PC-9 (cell line): ENCODE results near the gene SEMA3C. TPM values are rescaled to one million over a fixed set of nuclear protein-coding genes. Genes with fewer than 3 reads are reported as not detected.

Experiments
- BruUV-seq: library from RNA; stranded (reverse); fragments of 400-500 nt; replicated peaks from 2 replicates; lab custom pipeline; 2021; lab: Mats Ljungman, UMichigan
- CTCF ChIA-PET: fragments of 300-600 bp; sonication (Branson Sonifier 250); formaldehyde crosslinking; loops from one replicate; lab custom pipeline; 2022; ENCODE audit warnings: antibody characterized with exemption; lab: Charles Lee
- POLR2A ChIA-PET: fragments of 300-600 bp; sonication (Branson Sonifier 250); formaldehyde crosslinking; loops from one replicate; lab custom pipeline; 2022; ENCODE audit warnings: antibody characterized with exemption; ENCODE audit not compliant: unreplicated experiment; lab: Charles Lee
- DNase-seq, 2 experiments: peaks; one replicate each; pipeline versions ENCODE4 v3.0.0 to v3.0.0-alpha.2; 2015 to 2022; ENCODE audit warnings: mixed read lengths in 1 of 2
- H2AFZ ChIP-seq: fragments of 200-600 bp; sonication (generic); 2 replicates; pipeline ENCODE4 v1.8.1; 2017; ENCODE audit warnings: antibody characterized with exemption
- H3F3A ChIP-seq: fragments of 200-600 bp; sonication (generic); 2 replicates; pipeline ENCODE4 v1.8.1; 2017; ENCODE audit warnings: antibody characterized with exemption, mild to moderate bottlenecking, low read depth; ENCODE audit not compliant: insufficient read depth
- H3K27ac ChIP-seq: fragments of 200-600 bp; sonication (generic); 2 replicates; pipeline ENCODE4 v1.6.1; 2016; ENCODE audit warnings: mixed run types
- H3K27me3 ChIP-seq: fragments of 200-600 bp; sonication (generic); 2 replicates; pipeline ENCODE4 v1.6.1; 2016; ENCODE audit warnings: low read depth, mixed run types; ENCODE audit not compliant: insufficient read depth
- H3K36me3 ChIP-seq: fragments of 200-600 bp; sonication (generic); 2 replicates; pipeline ENCODE4 v1.6.1; 2016; ENCODE audit warnings: low read depth, mixed run types
- H3K4me1 ChIP-seq: fragments of 200-600 bp; sonication (generic); replicated peaks from 2 replicates; pipeline ENCODE4 v1.6.1; 2016; ENCODE audit warnings: mixed run types; ENCODE audit not compliant: insufficient read depth
- H3K4me2 ChIP-seq: fragments of 200-600 bp; sonication (generic); 2 replicates; pipeline ENCODE4 v1.6.1; 2017; ENCODE audit warnings: mixed run types
- H3K4me3 ChIP-seq: fragments of 200-600 bp; sonication (generic); 2 replicates; pipeline ENCODE4 v1.6.1; 2016; ENCODE audit warnings: mixed run types
- H3K79me2 ChIP-seq: fragments of 200-600 bp; sonication (generic); 2 replicates; pipeline ENCODE4 v1.6.1; 2017; ENCODE audit warnings: low read depth, mixed run types
- H3K9me2 ChIP-seq: fragments of 200-600 bp; sonication (generic); 2 replicates; pipeline ENCODE4 v1.8.1; 2017; ENCODE audit warnings: mild to moderate bottlenecking; ENCODE audit not compliant: insufficient read depth
- H3K9me3 ChIP-seq: fragments of 200-600 bp; sonication (generic); 2 replicates; pipeline ENCODE4 v1.8.1; 2016; ENCODE audit warnings: low read depth; ENCODE audit not compliant: insufficient read depth
- H4K20me1 ChIP-seq: fragments of 200-600 bp; sonication (generic); 2 replicates; pipeline ENCODE4 v1.8.1; 2017; ENCODE audit not compliant: insufficient read depth
- EZH2 ChIP-seq: fragments of 200-600 bp; sonication (generic); IDR thresholded peaks from 2 replicates; pipeline ENCODE4 v1.8.0; 2017; ENCODE audit warnings: antibody characterized with exemption, low read depth
- intact Hi-C: fragments of 100-400 bp; cut with micrococcal nuclease; formaldehyde crosslinking; loops from one replicate; pipeline ENCODE4 v1.10.0; 2022; ENCODE audit not compliant: unreplicated experiment
- total RNA-seq: library from RNA; stranded (reverse); gene quantifications from 2 replicates; pipeline ENCODE4 v1.2.3, GENCODE V29; 2021
- TF ChIP-seq, protein P1 (sequence below): fragments of 200-600 bp; sonication (generic); conservative IDR thresholded peaks from 2 replicates; pipeline ENCODE4 v1.6.1; 2017; ENCODE audit warnings: mixed run types, antibody characterized with exemption, mild to moderate bottlenecking, moderate library complexity

The SEMA3C gene
- total RNA-seq, 1 experiment from 2014 or later: 19.9 TPM

DNA sequence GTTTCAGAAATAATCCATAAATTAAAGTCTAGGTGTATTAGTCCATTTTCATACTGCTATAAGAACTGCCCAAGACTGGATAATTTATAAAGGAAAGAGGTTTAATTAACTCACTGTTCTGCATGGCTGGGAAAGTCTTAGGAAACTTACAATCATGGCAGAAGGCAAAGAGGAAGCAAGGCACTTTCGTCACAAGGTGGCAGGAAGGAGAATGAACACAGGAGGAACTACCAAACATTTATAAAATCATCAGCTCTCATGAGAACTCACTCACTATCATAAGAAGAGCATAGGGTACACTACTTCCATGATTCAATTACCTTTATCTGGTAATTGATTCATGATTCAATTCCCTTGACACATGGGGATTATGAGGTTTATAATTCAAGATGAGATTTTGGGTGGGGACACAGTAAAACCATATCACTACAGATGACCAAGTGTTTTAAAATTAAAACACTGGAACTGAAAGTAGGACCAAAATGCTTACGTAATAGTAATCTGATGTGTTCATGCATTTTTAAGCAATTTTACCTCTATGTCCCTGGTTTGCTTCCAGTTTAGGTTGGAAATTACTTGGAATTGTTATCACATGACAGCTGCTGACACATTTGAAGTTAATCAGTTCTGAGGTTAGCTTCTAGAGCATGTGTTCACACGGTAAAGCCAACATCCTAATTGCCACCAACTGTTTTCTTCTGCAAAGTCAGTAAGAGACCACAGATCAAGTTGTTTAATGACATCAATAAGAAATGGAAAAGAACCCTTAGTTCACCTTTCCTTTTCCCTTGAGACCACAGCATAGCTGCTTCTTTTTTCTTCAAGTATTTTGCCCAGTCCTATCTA lies 48.4 kb upstream of the SEMA3C start:
- no peaks in the 10 kb centered on the region for H3K9me2 ChIP-seq
- intact Hi-C loops: no loop called here

DNA sequence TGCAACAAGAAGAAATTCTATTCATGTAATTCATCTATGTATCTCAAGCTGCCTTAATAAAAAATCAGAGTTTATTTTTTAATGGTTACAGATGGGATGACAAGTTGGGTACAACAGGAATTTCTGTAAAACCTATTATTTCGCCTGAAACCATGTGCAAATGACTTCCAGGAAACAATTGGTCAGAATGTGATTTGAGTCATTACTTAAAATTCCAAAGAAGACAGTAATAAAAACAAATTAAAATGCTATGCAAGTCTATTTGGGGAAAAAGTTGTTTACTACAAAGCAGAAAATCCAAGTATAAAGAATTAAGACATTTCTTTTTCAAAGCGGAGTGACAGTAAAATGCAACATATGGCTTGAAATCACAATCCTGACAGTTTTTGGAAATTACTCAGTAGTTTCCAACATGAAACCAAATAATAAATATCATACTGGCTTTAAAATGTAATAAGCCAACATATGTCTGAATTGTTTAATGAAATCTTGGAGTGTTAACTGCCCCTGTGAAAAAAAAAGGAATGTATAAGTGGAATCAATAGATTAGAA lies 41.5 kb upstream of the SEMA3C start:
- ChIA-PET POLR2A (no interaction called here), CTCF (no interaction called here)
- Histone ChIP-seq H3K4me3 (no peak overlapping the region), H3K4me1 (no peaks in the 10 kb centered on the region), H3K36me3 (no peaks in the 10 kb centered on the region), H3K79me2 (no peaks in the 10 kb centered on the region), H3K9me2 (no peaks in the 10 kb centered on the region), H3K9me3 (no peaks in the 10 kb centered on the region), H3K4me2 (no peak overlapping the region), H2AFZ (no peak overlapping the region), H3K27ac (no peak overlapping the region), H4K20me1 (no peaks in the 10 kb centered on the region), H3K27me3 (no peaks in the 10 kb centered on the region), H3F3A (no peaks in the 10 kb centered on the region)
- BruUV-seq: no TSS peak
- intact Hi-C loops: no loop called here
- DNase-seq: no peak
- TF ChIP-seq, protein P1, sequence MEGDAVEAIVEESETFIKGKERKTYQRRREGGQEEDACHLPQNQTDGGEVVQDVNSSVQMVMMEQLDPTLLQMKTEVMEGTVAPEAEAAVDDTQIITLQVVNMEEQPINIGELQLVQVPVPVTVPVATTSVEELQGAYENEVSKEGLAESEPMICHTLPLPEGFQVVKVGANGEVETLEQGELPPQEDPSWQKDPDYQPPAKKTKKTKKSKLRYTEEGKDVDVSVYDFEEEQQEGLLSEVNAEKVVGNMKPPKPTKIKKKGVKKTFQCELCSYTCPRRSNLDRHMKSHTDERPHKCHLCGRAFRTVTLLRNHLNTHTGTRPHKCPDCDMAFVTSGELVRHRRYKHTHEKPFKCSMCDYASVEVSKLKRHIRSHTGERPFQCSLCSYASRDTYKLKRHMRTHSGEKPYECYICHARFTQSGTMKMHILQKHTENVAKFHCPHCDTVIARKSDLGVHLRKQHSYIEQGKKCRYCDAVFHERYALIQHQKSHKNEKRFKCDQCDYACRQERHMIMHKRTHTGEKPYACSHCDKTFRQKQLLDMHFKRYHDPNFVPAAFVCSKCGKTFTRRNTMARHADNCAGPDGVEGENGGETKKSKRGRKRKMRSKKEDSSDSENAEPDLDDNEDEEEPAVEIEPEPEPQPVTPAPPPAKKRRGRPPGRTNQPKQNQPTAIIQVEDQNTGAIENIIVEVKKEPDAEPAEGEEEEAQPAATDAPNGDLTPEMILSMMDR: no peak
- TF ChIP-seq EZH2: no peak

More for the DNA sequence above, 48.4 kb upstream of the SEMA3C start:
- no peaks in the 10 kb centered on the region for H3K9me3 ChIP-seq
- no peaks in the 10 kb centered on the region for H3F3A ChIP-seq
- no peaks in the 10 kb centered on the region for H3K4me1 ChIP-seq
- H3K4me3 ChIP-seq: no peak overlapping the region
- BruUV-seq: no TSS peak
- no peaks in the 10 kb centered on the region for H4K20me1 ChIP-seq
- H3K27me3 ChIP-seq: no peaks in the 10 kb centered on the region
- no peak for TF ChIP-seq EZH2
- TF ChIP-seq, protein P1: no peak
- H3K36me3 ChIP-seq: no peaks in the 10 kb centered on the region
- POLR2A ChIA-PET: no interaction called here
- no peaks in the 10 kb centered on the region for H3K79me2 ChIP-seq
- no peak for DNase-seq
- no peak overlapping the region for H3K4me2 ChIP-seq
- H2AFZ ChIP-seq: no peak overlapping the region
- CTCF ChIA-PET: no interaction called here
- H3K27ac ChIP-seq: no peak overlapping the region

DNA sequence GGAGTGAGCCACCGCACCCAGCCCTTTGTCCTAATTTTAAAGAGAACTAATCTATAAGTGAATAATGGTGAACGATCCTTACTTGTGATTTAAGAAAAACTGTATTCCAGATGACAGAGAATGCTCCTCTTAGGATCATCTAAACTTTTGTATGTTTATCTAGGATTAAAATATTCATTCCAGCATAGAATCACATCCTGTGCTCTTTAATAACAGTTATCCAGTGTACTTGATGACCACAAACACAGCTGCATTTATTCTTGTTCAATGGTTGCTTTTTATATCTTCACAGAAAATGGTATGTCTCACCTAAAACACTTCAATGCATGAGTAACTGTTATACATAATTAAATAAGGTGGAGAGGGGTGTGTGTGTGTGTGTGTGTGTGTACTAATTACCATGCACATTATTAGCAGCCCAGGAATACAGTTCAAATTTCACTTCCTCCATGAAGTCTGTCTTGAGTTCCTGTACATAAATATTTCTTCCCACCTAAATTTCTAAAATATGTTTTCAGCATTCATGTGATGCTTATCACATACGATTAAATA lies 38.5 kb upstream of the SEMA3C start:
- H3K9me3 ChIP-seq: peaks cover 5% of the 10 kb centered on the region; the same call in 1 of the 2 replicates
- no peak overlapping the region for H3K27ac ChIP-seq
- H2AFZ ChIP-seq: no peak overlapping the region
- H3K9me2 ChIP-seq: no peaks in the 10 kb centered on the region
- no peaks in the 10 kb centered on the region for H3K27me3 ChIP-seq
- intact Hi-C loops: no loop called here
- TF ChIP-seq EZH2: no peak
- TF ChIP-seq, protein P1: no peak
- POLR2A ChIA-PET: no interaction called here
- CTCF ChIA-PET: no interaction called here
- H3K4me1 ChIP-seq: no peaks in the 10 kb centered on the region
- no peak overlapping the region for H3K4me2 ChIP-seq
- no TSS peak for BruUV-seq
- no peak overlapping the region for H3K4me3 ChIP-seq
- no peaks in the 10 kb centered on the region for H3K36me3 ChIP-seq
- no peaks in the 10 kb centered on the region for H4K20me1 ChIP-seq
- no peaks in the 10 kb centered on the region for H3F3A ChIP-seq
- no peaks in the 10 kb centered on the region for H3K79me2 ChIP-seq
- no peak for DNase-seq
